Activated naive CD4-positive, alpha-beta T cell treated with anti-CD3 and anti-CD28 coated beads for 36 hours (primary cell): ENCODE results near the gene RPL7A. TPM values are rescaled to one million over a fixed set of nuclear protein-coding genes. Genes with fewer than 3 reads are reported as not detected.
"Not testable (repeated sequence)": the region's sequence is repeated elsewhere in the genome, so short reads cannot be mapped to it uniquely, and the experiment has no call there.

ENCODE experiments used
- CTCF ChIA-PET: fragments of 350-600 bp; sonication (Branson Sonifier 250); formaldehyde crosslinking; loops from one replicate; lab custom pipeline; 2021; ENCODE audit warnings: antibody characterized with exemption; lab: Charles Lee
- DNase-seq: peaks from one replicate; pipeline ENCODE4 v3.0.0-alpha.2; 2020
- H3K27ac Mint-ChIP-seq: one replicate; pipeline ENCODE4 v1.8.0; 2021; ENCODE audit warnings: mild to moderate bottlenecking, mixed read lengths
- H3K27me3 Mint-ChIP-seq: one replicate; pipeline ENCODE4 v1.8.0; 2021; ENCODE audit warnings: low read depth, mixed read lengths
- H3K36me3 Mint-ChIP-seq: one replicate; pipeline ENCODE4 v1.8.0; 2021; ENCODE audit warnings: low read depth, mixed read lengths
- H3K4me1 Mint-ChIP-seq: one replicate; pipeline ENCODE4 v1.8.0; 2021; ENCODE audit warnings: low read depth, mixed read lengths
- H3K4me3 Mint-ChIP-seq: one replicate; pipeline ENCODE4 v1.8.0; 2021; ENCODE audit warnings: mild to moderate bottlenecking, moderate library complexity, mixed read lengths
- H3K9me3 Mint-ChIP-seq: one replicate; pipeline ENCODE4 v1.8.0; 2021; ENCODE audit warnings: mixed read lengths
- intact Hi-C: fragments of 100-400 bp; cut with micrococcal nuclease; formaldehyde crosslinking; loops from one replicate; pipeline ENCODE4 v1.15.1; 2023
- total RNA-seq, 2 experiments: library from RNA; stranded (reverse); gene quantifications; one replicate each; pipeline ENCODE4 v1.2.3, GENCODE V29; 2021

RPL7A gene
- total RNA-seq, 2 experiments from 2014 or later: 3,985 to 4,111 TPM

DNA sequence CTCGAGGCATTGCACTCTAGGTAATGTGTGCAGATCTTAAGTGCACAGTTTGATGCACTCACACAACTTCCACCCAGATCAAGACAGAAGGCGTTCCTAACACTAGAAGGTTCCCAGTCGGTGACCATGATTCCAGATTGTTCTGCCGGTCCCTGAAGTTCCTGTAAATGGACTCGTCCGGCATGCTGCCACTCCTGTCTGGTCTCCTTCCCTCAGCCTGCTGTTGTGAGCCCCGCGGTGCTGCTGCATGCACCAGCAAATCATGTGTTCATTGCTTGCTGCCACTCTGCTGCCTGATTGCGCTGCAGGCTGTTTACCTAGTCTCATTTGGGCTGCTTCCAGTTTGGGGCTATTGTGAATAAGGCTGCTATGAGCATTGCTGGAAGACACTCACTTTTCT, 39.7 kb downstream of the RPL7A start:
- no peaks in the 10 kb centered on the region for H3K4me1 Mint-ChIP-seq

DNA sequence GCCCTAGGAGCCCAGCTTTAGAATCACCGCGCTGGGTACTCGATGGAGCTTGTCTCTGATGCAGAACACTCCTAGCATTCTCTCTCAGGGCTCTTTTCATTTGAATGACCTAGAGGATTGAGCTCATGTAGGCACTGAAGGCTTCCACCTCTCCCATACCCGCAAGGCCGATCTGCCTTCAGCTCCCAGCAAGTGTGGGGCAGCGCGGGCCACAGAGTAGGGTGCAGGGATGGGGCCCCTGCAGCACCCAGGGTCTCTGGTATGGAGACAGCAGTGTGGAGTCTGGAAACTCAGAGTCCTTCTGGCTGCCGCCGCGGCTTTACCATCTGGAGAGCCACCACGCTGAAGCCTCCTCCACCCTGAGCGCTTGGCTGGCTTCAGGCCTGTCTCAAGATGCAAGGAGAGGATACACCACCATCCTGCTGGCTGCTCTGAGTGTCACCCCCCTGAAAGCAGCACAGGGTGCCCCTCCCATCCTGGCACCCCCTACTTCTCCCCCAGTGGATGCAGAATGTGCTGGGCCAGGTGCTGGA, 41.1 kb downstream of the RPL7A start:
- Mint-ChIP-seq H3K27ac (no peak overlapping the region), H3K36me3 (no peaks in the 10 kb centered on the region), H3K4me1 (no peaks in the 10 kb centered on the region), H3K27me3 (no peaks in the 10 kb centered on the region), H3K4me3 (no peak overlapping the region), H3K9me3 (no peaks in the 10 kb centered on the region)
- DNase-seq: no peak
- CTCF ChIA-PET: no interaction called here
- intact Hi-C loops: no loop called here

More for the DNA sequence above, 39.7 kb downstream of the RPL7A start:
- Mint-ChIP-seq H3K27me3 (no peaks in the 10 kb centered on the region), H3K9me3 (no peaks in the 10 kb centered on the region), H3K36me3 (no peaks in the 10 kb centered on the region), H3K27ac (no peak overlapping the region), H3K4me3 (no peak overlapping the region)
- intact Hi-C loops: no loop called here
- no peak for DNase-seq
- CTCF ChIA-PET: no interaction called here

DNA sequence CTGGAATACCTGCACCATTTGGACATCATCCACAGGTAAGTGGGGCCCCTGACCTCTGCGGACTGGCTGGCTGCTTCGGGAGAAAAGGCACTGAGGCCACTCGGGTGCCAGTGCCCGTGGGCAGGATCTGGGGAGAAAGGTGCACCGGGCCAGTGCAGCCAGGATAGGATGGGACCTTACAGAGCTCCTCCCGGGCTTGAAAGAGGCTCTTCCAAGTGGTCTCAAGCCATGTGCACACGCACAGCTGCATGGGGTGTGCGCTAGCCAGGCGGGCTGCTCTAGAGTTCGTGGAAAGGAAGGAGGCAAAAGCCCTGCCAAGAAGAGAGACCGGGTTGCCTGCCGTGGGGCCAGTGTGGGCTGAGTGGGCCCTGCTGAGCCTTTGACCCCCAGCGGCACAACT, 41.5 kb downstream of the RPL7A start:
- no peak overlapping the region for H3K27ac Mint-ChIP-seq

DNA sequence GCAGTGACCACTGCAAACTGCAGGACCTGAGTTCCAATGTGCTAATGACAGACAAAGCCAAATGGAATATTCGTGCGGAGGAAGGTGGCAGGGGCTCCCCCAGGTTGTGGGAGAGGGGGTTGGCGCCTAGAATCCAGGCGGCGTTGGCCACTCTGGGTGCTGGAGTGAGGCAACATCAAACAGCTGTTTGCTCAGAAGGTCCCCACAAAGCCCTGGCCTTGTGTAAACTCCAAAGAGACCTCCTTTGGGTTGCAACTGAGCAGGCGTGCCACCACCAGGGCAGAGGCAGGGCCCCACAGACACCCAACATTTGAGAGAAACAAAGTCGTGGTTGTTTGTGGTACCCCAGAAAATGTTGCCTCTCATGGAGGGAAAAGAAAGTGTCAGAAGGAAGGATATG, 42.7 kb downstream of the RPL7A start:
- intact Hi-C loops: no loop called here
- Mint-ChIP-seq H3K9me3 (no peaks in the 10 kb centered on the region), H3K27ac (no peak overlapping the region), H3K4me1 (no peaks in the 10 kb centered on the region), H3K36me3 (no peaks in the 10 kb centered on the region), H3K27me3 (no peaks in the 10 kb centered on the region), H3K4me3 (no peak overlapping the region)
- CTCF ChIA-PET: no interaction called here
- DNase-seq: no peak

More for the DNA sequence above, 41.5 kb downstream of the RPL7A start:
- Mint-ChIP-seq H3K9me3 (no peaks in the 10 kb centered on the region), H3K36me3 (no peaks in the 10 kb centered on the region), H3K27me3 (no peaks in the 10 kb centered on the region), H3K4me3 (no peak overlapping the region), H3K4me1 (no peaks in the 10 kb centered on the region)
- intact Hi-C loops: no loop called here
- CTCF ChIA-PET: interaction anchor here (0.5 kb wide), 1 partner anchor 30 kb away, joined by 3 read pairs; no protein-coding TSS in a partner anchor
- no peak for DNase-seq

DNA sequence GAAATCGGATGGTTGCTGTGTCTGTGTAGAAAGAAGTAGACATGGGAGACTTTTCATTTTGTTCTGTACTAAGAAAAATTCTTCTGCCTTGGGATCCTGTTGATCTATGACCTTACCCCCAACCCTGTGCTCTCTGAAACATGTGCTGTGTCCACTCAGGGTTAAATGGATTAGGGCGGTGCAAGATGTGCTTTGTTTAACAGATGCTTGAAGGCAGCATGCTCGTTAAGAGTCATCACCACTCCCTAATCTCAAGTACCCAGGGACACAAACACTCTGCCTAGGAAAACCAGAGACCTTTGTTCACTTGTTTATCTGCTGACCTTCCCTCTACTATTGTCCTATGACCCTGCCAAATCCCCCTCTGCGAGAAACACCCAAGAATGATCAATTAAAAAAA, 43.4 kb downstream of the RPL7A start:
- DNase-seq, H3K4me3 Mint-ChIP-seq, H3K4me1 Mint-ChIP-seq, intact Hi-C loops, H3K27ac Mint-ChIP-seq, H3K27me3 Mint-ChIP-seq, H3K36me3 Mint-ChIP-seq, H3K9me3 Mint-ChIP-seq, CTCF ChIA-PET: not testable (repeated sequence)

DNA sequence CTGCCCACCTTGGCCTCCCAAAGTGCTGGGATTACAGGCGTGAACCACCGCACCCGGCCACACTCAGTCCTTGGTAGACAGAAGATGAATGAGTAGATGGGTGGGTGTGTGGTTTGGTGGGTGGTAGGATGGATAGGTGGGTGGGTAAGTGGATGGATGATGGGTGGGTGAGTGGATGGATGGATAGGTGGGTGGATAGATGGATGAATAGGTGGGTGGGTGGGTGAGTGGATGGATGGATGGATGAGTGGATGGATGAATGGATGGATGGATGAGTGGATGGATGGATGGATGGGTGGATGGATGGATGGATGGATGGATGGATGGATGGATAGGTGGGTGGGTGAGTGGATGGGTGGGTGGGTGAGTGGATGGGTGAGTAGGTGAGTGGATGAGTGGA, 44.3 kb downstream of the RPL7A start:
- H3K27me3 Mint-ChIP-seq, H3K9me3 Mint-ChIP-seq, H3K36me3 Mint-ChIP-seq, H3K4me1 Mint-ChIP-seq, DNase-seq, CTCF ChIA-PET, intact Hi-C loops, H3K4me3 Mint-ChIP-seq, H3K27ac Mint-ChIP-seq: not testable (repeated sequence)

DNA sequence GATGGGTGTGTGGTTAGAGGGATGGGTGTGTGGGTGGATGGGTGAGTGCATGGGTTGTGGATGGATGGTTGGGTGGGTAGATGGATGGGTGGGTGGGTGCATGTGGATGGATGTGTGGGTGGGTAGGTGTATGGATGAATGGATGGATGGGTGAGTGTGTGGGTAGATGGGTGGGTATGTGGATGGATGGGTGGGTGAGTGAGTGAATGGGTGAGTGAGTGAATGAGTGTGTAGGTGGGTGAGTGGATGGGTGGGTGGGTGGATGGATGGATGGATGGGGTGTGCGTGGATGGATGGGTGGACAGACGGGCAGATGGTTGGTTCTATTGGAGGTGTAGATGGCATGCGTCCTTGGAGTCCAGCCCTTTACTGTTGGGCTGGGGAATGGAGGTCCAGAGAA, 45.4 kb downstream of the RPL7A start:
- Mint-ChIP-seq H3K27ac (no peak overlapping the region), H3K27me3 (no peaks in the 10 kb centered on the region), H3K4me1 (no peaks in the 10 kb centered on the region), H3K9me3 (no peaks in the 10 kb centered on the region), H3K4me3 (no peak overlapping the region), H3K36me3 (no peaks in the 10 kb centered on the region)
- CTCF ChIA-PET: no interaction called here
- intact Hi-C loops: no loop called here
- DNase-seq: no peak

DNA sequence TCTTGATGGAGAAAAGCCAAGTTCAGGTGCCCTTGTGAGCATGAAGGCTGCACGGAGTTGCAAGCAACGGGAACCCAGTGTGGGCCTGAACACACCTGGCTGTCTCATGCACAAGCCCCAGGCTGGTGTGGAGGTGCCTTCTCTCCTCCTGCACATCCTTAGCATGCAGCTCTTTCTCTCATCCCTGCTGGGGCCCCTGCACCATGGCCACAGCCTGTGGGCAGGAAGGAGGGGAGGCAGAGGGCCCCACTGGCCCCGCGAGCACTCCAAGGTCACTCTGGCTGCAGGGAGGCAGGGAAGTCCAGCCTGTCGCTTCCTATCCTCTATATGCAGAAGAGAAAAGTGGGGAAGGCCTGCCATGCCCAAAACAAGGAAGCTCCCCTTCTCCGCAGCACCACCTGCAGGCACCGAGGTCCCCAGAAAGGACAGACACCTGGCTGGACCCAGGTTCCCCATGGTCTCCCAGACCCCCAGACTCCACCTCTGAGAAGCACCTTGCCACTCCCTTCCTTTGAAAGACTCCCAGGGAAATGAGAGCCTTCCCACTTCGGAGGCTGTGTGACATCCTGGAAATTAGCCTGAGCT, 46.8 kb downstream of the RPL7A start:
- no peak overlapping the region for H3K4me3 Mint-ChIP-seq
- H3K27ac Mint-ChIP-seq: no peak overlapping the region
- H3K9me3 Mint-ChIP-seq: no peaks in the 10 kb centered on the region
- H3K36me3 Mint-ChIP-seq: no peaks in the 10 kb centered on the region
- H3K27me3 Mint-ChIP-seq: no peaks in the 10 kb centered on the region
- DNase-seq: no peak
- H3K4me1 Mint-ChIP-seq: no peaks in the 10 kb centered on the region
- intact Hi-C loops: no loop called here
- CTCF ChIA-PET: interaction anchor here (0.6 to 1.0 kb wide), 4 partner anchors 14 to 1802 kb away, joined by 3 to 4 read pairs (median 3); no protein-coding TSS in a partner anchor

DNA sequence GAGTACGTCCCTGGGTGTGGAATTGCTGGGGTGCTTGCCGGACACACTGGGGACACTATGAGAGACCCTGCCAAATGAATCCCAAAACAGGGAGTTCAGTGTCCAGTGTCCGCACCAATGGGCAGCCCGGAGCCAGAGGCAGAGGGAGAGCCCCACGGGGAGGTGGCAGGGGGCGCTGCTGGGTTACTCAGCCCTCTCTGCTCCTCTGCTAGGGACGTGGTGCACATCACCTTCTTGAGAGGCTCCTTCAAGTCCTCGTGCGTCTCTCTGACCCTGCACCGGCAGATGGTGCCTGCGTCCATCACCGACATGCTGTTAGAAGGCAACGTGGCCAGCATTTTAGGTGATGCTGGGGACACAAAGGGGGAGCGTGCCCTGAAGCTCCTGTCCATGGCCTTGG, 48.9 kb downstream of the RPL7A start:
- H3K36me3 Mint-ChIP-seq: no peaks in the 10 kb centered on the region
- intact Hi-C loops: no loop called here
- no peaks in the 10 kb centered on the region for H3K4me1 Mint-ChIP-seq
- CTCF ChIA-PET: interaction anchor here (0.6 to 1.2 kb wide), 2 partner anchors 82 to 239 kb away, joined by 3 to 7 read pairs; no protein-coding TSS in a partner anchor
- H3K4me3 Mint-ChIP-seq: no peak overlapping the region
- no peak overlapping the region for H3K27ac Mint-ChIP-seq
- H3K27me3 Mint-ChIP-seq: no peaks in the 10 kb centered on the region
- DNase-seq: no peak
- H3K9me3 Mint-ChIP-seq: no peaks in the 10 kb centered on the region

DNA sequence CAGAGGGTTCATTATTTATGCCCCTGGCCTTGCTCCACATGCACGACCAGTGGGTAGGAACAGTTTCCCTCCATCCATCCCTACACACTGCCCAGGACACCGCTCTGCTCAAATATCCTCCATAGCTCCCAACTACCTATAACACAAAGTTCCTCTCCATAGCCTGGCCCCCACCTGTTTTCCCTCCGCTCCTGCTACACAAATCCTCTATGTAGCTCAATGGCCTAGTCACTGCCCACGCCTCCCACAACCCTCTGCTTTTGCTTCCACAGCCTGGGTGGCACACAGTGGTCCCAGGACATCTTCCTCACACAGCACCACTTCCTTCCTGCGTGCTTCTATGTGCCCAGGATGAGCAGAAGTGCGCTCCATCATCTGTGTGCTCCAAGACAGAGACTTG, 49.4 kb downstream of the RPL7A start:
- no peaks in the 10 kb centered on the region for H3K4me1 Mint-ChIP-seq
- CTCF ChIA-PET: interaction anchor here (0.6 kb wide), 1 partner anchor 83 kb away, joined by 3 read pairs; no protein-coding TSS in a partner anchor
- H3K36me3 Mint-ChIP-seq: no peaks in the 10 kb centered on the region
- no peak for DNase-seq
- intact Hi-C loops: no loop called here
- H3K9me3 Mint-ChIP-seq: no peaks in the 10 kb centered on the region
- H3K27me3 Mint-ChIP-seq: no peaks in the 10 kb centered on the region
- no peak overlapping the region for H3K4me3 Mint-ChIP-seq
- H3K27ac Mint-ChIP-seq: no peak overlapping the region

DNA sequence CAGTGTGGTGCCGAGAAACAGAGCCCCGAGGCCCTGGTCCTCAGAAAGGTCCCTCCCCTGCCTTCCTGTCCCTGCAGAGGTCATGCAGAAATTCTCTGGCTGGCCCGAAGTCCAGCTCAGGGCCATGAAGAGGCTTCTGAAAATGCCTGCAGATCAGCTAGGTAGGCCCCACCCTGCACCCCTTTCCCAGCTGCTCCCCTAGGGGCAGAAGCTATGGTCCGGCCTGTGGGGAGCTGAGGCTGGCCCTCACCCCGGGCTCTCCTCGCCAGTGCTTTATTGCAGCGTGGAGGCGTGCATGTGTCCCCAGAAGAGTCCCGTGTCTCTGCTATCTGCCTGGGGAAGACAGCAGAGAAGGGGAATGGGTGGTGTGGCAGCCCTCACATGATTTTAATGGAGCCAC, 49.9 kb downstream of the RPL7A start:
- Mint-ChIP-seq H3K4me1 (no peaks in the 10 kb centered on the region), H3K27ac (no peak overlapping the region), H3K27me3 (no peaks in the 10 kb centered on the region), H3K36me3 (no peaks in the 10 kb centered on the region), H3K9me3 (no peaks in the 10 kb centered on the region), H3K4me3 (no peak overlapping the region)
- intact Hi-C loops: no loop called here
- DNase-seq: no peak
- CTCF ChIA-PET: no interaction called here

DNA sequence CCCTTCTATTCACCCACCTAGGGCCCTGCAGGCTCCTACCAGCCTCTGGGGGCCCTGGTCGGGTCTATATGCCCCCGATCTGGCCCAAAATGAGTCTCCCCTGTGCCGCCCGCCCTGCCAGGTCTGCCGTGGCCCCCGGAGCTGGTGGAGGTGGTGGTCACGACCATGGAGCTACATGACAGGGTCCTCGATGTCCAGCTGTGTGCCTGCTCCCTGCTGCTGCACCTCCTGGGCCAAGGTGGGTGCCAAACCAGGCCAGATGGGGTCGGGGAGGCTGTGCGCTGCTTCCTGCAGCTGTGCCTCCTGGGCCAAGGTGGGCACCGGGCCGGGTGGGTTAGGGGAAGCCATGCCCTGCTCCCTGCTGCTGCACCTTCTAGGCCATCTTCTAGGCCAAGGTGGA, 52.3 kb downstream of the RPL7A start:
- Mint-ChIP-seq H3K27ac (no peak overlapping the region), H3K36me3 (peaks cover 1% of the 10 kb centered on the region)

More for the DNA sequence above, 52.3 kb downstream of the RPL7A start:
- Mint-ChIP-seq H3K9me3 (no peaks in the 10 kb centered on the region), H3K4me3 (no peak overlapping the region), H3K27me3 (no peaks in the 10 kb centered on the region), H3K4me1 (peaks cover 4% of the 10 kb centered on the region)
- DNase-seq: no peak
- intact Hi-C loops: no loop called here
- CTCF ChIA-PET: interaction anchor here (0.9 to 1.8 kb wide), 3 partner anchors 15 to 54 kb away, joined by 3 to 6 read pairs (median 3); no protein-coding TSS in a partner anchor
